HL-60 (cell line): ENCODE measurements around the gene GH1.

Experiments
- DNase-seq, 2 experiments: peaks; one replicate each; pipeline ENCODE4 v3.0.0-alpha.2; 2010 to 2020; ENCODE audit warnings: low read depth in 1 of 2, low spot score in 1 of 2
- H3K27ac ChIP-seq: fragments of 250-450 bp; sonication (Bioruptor Pico); replicated peaks from 2 replicates; pipeline ENCODE4 v1.5.1; 2020; ENCODE audit warnings: mild to moderate bottlenecking, moderate library complexity
- H3K27me3 ChIP-seq: fragments of 250-450 bp; sonication (Bioruptor Pico); 2 replicates; pipeline ENCODE4 v1.5.1; 2021; ENCODE audit warnings: mild to moderate bottlenecking, moderate library complexity; ENCODE audit not compliant: insufficient read depth, poor library complexity, severe bottlenecking
- H3K4me3 ChIP-seq: replicated peaks from 2 replicates; pipeline ENCODE4 v1.5.1; 2011; ENCODE audit warnings: mild to moderate bottlenecking, control low read depth, low read length; ENCODE audit not compliant: insufficient read depth
- CTCF ChIP-seq: IDR thresholded peaks from one replicate; pipeline ENCODE4 v1.5.1; 2011; ENCODE audit warnings: low read length, control low read depth, inconsistent platforms; ENCODE audit not compliant: insufficient read depth
- GABPA ChIP-seq: IDR thresholded peaks from 2 replicates; pipeline ENCODE4 v1.6.1; 2012; ENCODE audit warnings: low read depth
- POLR2AphosphoS5 ChIP-seq: IDR thresholded peaks from 2 replicates; pipeline ENCODE4 v1.6.1; 2012; ENCODE audit warnings: low read depth
- REST ChIP-seq: IDR thresholded peaks from 2 replicates; pipeline ENCODE4 v1.6.1; 2012; ENCODE audit warnings: low read depth; ENCODE audit not compliant: insufficient replicate concordance
- SPI1 ChIP-seq: IDR thresholded peaks from 2 replicates; pipeline ENCODE4 v1.6.1; 2012; ENCODE audit warnings: low read depth, mild to moderate bottlenecking, borderline replicate concordance

GH1 gene

GRCh38 chr17:63946440-63947363, 28.1 kb upstream of the GH1 start:
- TF ChIP-seq REST (no peak), GABPA (no peak), CTCF (peak; percentile 74), SPI1 (peak; percentile 72; the same call in 1 of the 2 replicates)
- peak; percentile 45 to 72 for DNase-seq
- peak overlapping the region; percentile 65 for H3K27ac ChIP-seq
- no peaks in the 10 kb centered on the region for H3K27me3 ChIP-seq
- no peak overlapping the region for H3K4me3 ChIP-seq

- no peak for DNase-seq
- Histone ChIP-seq H3K4me3 (no peak overlapping the region), H3K27me3 (no peaks in the 10 kb centered on the region), H3K27ac (peak overlapping the region; percentile 65)
- TF ChIP-seq POLR2AphosphoS5 (no peak), REST (no peak), GABPA (no peak), CTCF (no peak), SPI1 (no peak)
Observed at GRCh38 chr17:63945784-63946439, 27.3 kb upstream of the GH1 start.

GRCh38 chr17:63944736-63945499, 26.3 kb upstream of the GH1 start:
- Histone ChIP-seq H3K27me3 (no peaks in the 10 kb centered on the region), H3K4me3 (no peak overlapping the region), H3K27ac (no peak overlapping the region)
- no peak for TF ChIP-seq SPI1
- TF ChIP-seq CTCF: no peak
- no peak for TF ChIP-seq POLR2AphosphoS5
- TF ChIP-seq REST: no peak
- TF ChIP-seq GABPA: no peak
- no peak for DNase-seq
